GM19043 (cell line): ENCODE results near the gene CCNG2.
"Not testable (repeated sequence)": the region's sequence is repeated elsewhere in the genome, so short reads cannot be mapped to it uniquely, and the experiment has no call there.

ENCODE experiments used
- ATAC-seq: cut with Tn5 transposase; IDR thresholded peaks from one replicate; pipeline ENCODE4 v1.9.1; 2021; ENCODE audit warnings: low read depth; ENCODE audit not compliant: unreplicated experiment

The CCNG2 gene, protein sequence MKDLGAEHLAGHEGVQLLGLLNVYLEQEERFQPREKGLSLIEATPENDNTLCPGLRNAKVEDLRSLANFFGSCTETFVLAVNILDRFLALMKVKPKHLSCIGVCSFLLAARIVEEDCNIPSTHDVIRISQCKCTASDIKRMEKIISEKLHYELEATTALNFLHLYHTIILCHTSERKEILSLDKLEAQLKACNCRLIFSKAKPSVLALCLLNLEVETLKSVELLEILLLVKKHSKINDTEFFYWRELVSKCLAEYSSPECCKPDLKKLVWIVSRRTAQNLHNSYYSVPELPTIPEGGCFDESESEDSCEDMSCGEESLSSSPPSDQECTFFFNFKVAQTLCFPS

DNA sequence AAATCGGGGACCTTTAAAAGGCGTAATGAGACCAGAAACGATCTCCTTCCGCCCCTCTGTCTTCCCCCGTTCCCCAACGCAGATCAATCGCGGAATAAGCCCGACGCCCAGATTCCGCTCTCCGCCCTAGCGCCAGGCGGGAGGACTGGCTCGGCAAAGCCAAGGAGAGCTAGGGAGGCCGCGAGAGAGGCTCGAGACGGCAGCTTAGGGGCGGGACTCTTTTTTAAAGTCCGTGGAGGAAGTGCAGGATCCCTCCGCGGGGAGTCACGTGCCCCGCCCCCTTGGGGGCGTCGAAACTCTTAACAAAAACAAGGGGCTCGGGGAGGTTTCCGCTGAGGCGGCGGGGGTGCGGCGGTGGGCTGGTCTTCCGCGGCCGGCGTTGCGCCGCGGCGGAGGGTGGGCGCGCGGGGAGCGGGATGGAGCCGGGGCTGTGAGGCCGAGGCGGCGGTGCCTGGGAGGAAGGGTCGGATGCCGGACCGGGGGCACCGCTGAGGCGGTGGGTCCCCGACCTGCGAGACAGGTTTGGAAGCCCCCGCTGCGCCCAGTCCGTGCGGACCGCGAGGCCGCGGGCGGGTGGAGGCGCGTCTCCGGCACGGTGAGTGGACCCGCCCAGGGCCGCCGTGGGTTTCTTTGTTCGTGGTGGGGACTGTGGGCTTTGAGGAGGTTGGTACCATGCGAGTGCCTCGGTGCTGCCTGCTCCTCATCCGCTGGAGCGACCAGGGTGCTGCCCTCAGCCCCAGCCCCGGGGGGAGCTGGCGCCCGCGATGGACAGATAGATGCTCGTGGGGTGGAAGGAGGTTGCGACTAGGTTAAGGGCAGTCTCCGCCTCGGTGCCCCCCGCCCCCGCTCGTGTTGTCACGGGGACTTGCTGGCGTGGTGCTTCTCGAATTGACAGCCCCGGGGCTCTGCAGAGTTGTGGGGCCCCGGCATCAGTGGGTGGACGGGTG, at the start of gene CCNG2:
CCNG2 (plus strand) TSS at position 296 of the 947 bp plus-strand sequence. CDS start 1,326 bp downstream, outside the sequence.
- peak; percentile 5 for ATAC-seq

DNA sequence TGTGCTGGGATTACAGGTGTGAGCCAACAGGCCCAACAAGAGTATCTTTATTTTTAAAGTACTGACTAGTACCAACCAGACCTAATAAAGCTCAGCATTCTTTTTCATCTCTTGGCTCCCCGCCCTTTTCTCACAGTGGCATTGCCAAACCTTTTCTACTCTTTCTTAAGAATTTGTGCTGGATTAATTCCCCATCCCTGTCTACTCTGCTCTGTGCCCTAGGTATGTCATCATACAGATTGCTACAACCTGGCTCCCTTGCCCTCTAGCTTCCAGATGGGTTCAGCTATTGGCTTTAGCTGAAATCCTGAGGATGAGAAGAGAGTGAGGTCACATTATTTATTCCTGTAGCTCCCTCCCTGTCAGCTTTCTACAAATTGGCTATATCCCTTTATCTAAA, 46.3 kb upstream of the CCNG2 start:
- no peak for ATAC-seq

DNA sequence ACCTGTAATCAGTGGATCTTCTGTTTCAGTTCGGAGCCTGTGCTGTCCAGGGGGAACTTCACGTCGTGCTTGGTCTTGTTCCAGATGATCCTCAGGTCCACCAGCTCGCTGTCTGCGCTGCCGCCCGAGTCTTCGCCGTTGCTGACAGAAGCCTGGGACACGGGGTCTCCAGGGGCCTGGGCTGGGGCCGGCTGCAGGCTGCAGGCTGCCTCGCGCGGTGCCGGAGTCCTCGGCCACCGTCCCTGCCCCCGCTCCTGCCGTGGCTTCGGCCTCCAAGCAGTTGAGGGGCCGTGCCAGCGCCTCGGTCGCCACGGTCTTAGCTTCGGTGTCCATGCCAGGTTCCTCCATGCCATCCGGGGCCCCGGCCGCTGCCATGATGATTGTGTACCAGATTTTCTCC, 43.9 kb upstream of the CCNG2 start:
- no peak for ATAC-seq

DNA sequence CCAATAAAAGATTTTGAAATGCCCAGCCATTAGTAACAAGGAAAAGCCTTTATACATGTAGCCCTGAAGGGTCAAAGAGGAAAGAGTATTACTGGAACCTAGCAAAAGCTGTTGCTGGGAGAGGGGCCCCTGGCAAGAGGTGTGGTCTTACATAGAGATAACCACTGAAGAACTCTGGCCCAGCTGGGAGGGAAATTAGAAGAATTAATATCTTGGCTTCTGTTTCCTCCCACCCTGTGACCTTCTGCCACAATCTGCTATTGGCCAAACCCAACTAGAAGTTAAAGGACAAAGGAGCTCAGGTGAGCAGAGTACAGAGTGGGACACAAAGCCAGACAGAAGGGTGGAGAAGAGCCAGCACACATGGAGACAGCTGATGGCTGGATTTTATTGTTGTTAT, 39.3 kb upstream of the CCNG2 start:
- no peak for ATAC-seq

DNA sequence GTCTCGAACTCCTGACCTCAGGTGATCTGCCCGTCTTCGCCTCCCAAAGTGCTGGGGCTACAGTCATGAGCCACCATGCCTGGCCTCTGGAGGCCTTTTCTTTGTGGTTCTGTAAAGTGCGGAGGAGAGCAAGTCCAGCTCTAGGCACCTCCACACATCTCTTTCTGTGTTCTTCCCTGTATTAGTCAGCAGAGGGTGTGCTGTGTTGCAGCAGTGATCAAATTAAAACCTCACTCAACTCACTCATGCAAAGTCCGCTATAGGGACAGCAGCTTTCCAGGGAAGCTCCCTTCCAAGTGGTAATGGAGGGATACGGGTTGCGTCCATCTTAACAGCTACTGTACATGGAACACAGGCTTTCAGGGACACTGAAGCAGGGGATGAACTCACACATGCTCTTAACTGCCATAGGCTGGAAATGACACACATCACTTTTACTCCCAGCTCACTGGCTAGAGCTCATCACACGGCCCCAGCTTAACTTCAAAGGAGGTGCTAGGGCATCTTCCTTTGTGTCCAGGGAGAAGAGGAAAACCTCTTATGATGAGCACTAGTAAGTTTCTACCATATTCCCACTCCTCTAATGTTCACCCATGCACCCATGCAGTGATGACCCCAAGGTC, 36.0 kb upstream of the CCNG2 start:
- no peak for ATAC-seq

DNA sequence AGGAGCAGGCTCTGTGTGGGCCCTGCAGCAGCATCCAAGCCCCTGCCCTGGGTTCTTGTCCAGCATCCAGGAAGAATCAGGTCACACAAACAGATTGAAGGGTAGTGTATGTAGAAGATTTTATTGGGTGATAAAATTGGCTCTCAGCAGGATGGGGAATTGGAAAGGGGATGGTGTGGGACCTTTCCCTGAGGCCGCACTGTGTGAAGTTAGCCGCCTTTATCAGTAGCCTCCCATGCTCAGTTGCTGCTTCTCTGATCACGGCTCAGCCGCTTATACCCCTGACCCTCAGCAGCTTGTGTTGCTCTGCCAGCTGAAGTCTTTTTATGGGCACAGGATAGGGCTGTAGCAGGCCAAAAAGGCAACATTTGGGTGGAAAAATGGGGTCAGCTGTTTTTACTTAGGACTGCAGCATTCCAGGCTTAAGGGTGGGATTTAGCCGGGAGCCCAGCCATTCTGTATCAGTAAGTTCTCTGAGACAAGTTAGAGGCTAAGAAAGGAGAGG, 35.2 kb upstream of the CCNG2 start:
- no peak for ATAC-seq

DNA sequence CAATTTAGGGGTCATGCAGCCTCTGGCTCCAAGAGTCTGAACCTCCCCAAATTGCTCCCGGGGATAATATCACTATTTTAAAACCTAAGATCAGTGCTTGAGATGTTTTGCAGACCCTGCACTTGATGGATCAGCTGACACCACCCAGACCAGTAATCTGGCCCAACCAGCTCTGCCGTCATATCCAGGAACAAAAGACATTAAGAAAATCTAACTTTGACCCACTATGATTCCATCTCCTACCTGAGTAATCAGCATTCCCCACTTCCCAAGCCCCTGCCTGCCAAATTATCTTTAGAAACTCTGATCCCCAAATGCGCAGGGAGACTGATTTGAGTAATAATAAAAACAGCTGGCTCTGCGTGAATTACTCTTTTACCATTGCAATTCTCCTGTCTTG, 34.4 kb upstream of the CCNG2 start:
- no peak for ATAC-seq

DNA sequence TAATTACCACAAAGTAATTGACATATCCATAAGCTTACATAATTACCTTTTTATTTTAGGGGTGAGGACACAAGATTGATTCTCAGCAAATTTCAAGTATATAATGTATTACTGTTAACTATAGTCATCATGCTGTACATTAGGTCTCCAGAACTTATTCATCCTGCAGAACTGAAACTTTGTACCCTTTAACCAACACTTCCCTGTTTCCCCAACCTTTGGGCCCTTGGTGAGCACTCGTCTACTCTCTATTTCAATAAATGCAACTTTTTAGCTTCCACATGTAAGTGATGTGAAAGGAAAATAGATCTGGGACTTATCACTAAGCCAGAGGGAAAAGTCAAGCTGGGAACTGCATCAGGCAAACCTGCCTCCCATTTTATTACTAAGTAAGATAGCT, 33.6 kb upstream of the CCNG2 start:
- no peak for ATAC-seq

DNA sequence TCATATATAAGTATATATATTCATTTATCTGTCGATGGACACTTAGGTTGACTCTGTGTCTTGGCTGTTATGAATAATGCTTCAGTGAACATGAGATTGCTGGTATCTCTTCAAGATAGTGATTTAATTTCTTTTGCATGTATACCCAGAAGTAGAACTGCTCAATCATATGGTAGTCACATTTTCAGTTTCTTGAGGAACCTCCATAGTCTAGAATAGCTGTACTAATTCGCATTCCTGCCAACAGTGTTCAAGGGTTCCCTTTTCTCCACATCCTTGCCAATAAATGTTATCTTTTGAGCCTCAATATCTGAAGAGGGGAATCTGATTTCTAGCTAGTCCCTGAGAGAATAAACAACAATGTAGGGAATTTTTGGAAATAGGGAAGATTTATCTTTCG, 32.4 kb upstream of the CCNG2 start:
- no peak for ATAC-seq

DNA sequence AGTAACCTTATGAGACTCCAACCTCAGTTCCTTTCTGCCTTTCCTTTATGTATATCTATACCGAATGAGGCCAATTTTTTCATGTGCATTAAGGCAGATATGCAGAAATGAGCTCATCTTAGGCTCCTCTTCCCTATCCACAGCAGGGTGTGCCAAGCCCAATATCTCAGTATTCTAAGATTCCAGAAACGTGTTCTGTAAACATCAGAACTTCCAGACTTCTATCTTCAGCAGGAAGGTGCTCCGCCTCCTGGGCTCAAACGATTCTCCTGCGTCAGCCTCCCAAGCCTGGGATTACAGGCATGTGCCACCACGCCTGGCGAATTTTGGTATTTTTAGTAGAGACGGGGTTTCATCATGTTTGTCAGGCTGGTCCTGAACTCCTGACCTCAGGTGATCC, 31.0 kb upstream of the CCNG2 start:
- no peak for ATAC-seq

DNA sequence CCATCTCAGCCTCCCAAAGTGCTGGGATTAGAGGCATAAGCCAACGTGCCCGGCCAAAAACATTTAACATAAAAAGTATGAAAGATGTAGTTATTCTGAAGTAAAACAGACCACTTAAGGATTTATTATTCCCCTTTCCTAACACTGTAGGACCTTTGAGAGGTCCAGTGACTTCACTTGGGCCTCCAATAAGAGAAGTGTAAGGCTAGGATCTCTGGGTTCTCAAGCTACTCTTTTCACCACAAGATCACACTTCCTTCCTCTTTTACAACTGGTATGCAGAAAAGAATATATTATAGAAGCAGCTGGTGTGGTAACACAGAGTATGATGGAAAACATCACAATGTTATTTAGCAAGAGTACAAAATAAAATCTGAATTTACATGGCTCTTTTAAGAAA, 30.2 kb upstream of the CCNG2 start:
- peak; percentile 95 for ATAC-seq

DNA sequence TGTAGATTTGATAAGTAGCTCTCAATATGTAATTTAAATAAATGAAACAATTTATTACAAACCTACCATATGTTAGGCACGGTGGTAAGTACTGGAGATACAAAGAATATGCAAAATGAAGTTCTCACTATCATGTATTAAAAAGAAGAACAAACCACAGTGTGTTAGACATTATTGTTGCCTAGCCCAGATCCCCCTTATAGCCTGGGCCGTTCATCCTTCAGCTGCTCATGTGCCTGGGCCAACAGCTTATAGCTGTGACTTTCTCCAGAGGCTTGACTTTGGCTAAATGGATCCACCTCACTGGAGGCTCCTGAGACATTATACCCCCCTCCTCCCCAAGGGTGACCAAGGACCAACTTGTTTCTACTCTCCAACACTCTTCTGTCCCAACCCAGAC, 29.8 kb upstream of the CCNG2 start:
- peak; percentile 54 for ATAC-seq

DNA sequence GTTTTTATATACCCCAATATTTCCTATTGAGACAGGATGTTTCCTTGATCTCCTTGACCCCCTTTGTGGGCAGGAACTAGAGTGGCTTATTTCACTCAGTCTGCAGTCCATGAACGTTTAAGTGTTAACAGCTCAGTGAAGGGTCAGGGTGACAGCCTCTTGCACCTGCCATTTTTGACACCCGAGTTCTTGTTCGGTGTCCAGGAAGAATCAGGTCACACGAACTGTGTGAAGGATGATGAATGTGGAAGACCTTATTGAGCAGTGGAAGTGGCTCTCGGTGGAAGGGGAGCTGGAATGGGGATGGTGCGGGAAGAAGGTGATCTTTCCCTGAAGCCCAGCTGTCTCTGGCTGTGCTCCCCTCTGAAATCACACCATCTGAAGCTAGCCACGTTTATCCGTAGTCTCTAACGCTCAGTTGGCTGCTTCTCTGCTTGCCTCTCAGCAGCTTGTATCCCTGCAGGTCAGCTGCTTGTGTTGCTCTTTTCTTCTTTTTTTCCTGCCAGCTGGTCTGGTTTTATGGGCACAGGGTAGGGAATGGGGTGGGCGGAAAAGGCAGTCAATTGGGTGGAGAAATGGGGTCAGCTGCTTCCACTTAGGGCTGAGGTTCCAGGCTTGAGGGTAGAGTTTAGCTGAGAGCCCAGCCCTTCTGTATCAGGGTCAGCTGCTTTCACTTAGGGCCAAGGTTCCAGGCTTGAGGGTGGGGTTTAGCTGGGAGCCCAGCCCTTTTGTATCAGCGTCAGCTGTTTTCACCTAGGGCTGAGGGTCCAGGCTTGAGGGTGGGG, 29.0 kb upstream of the CCNG2 start:
- ATAC-seq = no peak

DNA sequence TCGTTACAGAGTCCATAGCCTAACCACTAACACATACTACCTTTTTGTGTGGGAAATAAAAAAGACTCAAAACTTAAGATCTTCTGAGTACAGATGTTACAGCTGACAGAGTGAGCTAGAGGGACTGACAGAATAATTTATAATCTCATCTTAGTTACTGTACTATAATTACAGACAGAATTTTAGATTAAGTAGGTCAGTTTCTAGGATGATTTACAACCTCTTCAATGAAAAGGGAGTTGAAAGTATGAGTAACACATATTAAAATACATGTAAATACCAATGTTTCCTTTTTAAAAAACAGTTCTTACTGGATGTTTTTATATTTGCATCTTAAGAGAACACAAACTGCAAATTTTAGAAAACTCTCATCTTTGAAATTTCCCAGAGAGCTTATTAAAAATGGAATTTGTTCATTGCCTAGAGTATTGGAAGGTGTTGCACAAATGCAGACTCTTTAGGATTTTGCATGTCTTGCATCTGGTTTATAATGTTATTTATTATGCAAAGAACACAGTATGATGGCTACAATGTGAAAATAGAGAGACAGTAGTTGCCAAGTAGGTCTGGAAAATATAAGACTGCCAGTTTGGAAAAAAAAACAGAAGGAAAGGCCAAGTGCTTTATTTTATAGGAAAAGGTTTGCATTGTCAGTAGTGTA, 24.2 kb upstream of the CCNG2 start:
- ATAC-seq = no peak

DNA sequence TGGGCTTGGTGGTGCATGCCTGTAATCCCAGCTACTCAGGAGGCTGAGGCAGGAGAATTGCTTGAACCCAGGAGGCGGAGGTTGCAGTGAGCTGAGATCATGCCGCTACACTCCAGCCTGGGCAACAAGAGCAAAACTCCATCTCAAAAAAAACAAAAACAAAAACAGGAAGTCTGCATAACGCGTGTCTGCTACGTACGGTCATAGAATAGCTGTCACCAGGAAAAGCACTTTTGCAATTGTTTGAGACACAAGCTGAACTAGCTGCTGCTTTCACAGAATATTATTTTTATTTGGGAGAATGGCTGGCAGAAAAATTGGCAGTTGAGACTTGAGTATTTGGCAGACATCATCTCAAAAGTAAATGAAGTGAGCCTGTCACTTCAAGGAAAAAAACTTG, 19.6 kb upstream of the CCNG2 start:
- ATAC-seq = not testable (repeated sequence)

DNA sequence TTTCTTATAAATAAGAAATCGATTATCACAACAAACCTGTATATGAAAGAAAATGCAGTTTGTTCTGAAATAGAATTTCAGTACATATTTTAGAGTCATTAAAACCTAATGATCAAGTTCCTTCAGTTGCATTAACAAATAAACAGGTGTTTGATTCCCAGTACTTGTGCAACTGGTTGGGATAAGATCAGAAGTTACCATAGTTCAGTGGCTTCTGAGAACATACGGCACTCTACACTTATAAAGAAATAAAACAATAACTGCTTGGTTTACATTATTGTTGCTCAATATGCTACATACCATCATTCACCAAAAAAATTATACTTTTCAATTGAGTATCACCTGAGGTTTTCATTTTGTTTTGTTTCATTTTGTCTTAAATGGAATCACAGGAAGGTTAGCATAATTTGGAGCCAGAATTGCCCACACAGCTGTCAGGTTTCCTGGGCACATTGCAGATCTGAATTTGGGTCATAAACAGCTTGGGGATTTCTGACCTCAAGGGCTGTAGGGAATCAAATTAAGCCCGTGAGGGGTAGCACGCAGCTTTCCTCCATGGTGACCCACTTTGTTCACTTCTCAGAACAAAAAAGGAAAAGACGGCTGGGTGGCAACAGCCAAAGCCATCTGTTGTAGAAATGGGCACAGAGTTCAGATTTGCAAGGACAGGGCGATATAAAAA, 14.9 kb upstream of the CCNG2 start:
- no peak for ATAC-seq

DNA sequence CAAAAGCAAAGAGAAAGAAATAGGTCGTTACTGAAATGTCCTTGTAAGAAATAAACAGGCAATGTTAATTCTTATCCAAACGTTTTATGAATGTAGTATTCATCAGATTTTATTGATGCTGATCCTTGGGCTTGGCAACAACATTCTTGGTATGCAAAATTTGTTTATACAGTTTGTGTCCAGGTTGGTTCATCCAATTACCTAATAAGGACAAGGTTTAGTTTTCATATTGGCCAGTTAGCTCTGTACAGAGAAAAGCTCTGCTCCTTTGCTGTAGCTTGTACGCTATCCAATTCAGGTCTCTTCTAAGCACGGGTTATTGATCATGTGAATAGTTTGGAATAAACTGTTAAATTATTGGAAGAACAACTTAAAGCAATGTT, 14.4 kb upstream of the CCNG2 start:
- no peak for ATAC-seq

DNA sequence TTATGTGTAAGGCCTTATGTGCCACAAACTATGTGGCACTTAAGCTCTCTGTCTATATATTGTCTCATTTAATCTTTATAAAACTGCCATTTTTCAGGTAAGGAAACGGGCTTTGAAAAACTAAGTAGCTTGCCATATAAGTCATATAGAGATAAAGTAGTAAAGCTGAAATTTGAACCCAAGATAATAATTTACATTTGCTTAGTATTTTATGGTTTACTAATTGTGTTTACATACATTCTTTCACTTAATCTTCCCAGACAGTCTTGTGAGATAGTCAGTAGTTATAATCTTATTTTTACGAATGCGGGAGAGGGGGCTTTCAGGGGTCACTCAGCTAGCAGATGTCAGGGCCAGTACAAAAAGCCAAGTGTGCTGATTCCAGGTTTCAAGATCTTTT, 13.9 kb upstream of the CCNG2 start:
- no peak for ATAC-seq

DNA sequence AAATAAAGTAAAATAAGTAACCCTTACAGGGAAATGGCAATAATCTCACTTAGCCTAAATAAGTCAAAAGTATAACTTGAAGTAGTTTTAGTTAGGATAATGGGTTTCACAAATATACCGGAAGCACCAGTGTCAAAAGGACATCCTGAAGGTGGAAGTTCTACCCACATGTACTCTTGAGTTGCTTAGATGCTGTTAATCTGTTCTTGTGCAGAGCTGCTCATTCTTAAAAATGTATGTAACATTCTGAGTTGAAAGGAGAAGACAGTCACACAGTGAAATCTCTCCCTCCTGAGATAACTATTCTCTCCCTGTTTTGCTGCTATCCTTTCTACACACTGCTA, 11.2 kb upstream of the CCNG2 start:
- no peak for ATAC-seq
